ENCODE results near the gene ENO1. TPM values are rescaled to one million over a fixed set of nuclear protein-coding genes. Genes with fewer than 3 reads are reported as not detected.

The ENO1 gene
- total RNA-seq, 1 experiment from 2014 or later, result 2,334 TPM

DNA sequence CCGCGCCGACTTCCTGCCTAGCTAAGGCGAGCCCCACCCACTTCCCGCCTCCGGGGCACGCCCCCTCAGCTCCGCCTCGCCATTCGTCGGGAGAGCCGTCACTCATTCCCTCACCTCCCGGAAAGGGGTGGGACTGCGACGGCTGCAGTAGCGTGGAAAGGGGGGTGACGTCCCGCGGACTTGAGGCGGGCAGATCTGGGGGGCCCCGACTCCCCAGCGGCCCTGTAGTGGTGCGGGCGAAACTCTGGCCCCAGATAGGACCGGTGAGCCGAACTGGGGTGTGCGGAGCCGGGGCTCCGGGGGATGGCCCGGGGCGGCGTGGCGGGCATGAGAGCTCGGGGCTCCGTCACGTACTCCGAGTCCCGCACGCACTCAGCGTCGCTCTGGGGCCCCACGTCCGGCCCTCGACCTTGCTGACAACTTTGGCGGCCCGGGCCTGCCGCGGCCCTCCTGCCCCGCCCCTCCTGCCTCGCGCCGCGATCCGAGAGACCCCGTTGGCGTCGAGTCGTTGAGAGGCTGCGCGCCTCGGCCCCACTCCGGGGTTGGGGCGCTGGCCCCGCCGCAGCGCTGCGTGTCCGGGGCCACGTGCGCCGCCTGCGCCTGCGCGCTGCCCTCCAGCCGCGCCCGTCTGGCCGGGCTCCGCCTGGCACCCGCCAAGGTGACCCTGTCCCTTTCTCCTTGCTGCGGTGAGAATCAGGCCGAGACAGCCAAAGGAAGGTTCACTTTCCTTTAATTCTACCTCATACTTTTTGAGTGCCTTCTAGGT, 395 bp upstream of the ENO1 start:
- Histone ChIP-seq H3K36me3 (ENCODE audit: control insufficient read depth in 1 of 2, insufficient read depth in 2 of 2, low read length in 2 of 2) (peaks cover 12 to 30% of the 10 kb centered on the region in 2 experiments; a peak in 2 of 4 replicates), H3K4me1 (ENCODE audit: control insufficient read depth in 1 of 2, insufficient read depth in 2 of 2, low read length in 2 of 2) (peaks cover 41 to 63% of the 10 kb centered on the region in 2 experiments), H3K79me2 (ENCODE audit: insufficient read depth, low read length) (peaks cover 53% of the 10 kb centered on the region), H3K9me2 (ENCODE audit: insufficient read depth) (no peaks in the 10 kb centered on the region), H2AFZ (ENCODE audit: low read depth, low read length, poor library complexity, severe bottlenecking) (no peak overlapping the region), H3K4me3 (replicated peaks in 1 of 2; ENCODE audit: low read depth in 1 of 2, low read length in 2 of 2) (peak overlapping the region; percentile 88 to 95), H3K27me3 (ENCODE audit: insufficient read depth, low read length) (no peaks in the 10 kb centered on the region), H3K9me3 (ENCODE audit: control insufficient read depth in 1 of 2, insufficient read depth in 1 of 2, low read depth in 1 of 2, low read length in 2 of 2) (no peaks in the 10 kb centered on the region), H4K20me1 (ENCODE audit: insufficient read depth) (peaks cover 20% of the 10 kb centered on the region; the same call in 1 of the 2 replicates), H3K9ac (ENCODE audit: low read length) (peak overlapping the region; percentile 100), H3K4me2 (ENCODE audit: low read length) (peak overlapping the region; percentile 84), H3K27ac (ENCODE audit: low read depth, low read length) (peak overlapping the region; percentile 99)
- POLR2A ChIA-PET, result interaction anchor here (0.7 to 1.3 kb wide), 10 partner anchors 9 to 126 kb away, joined by 3 to 11 read pairs (median 4); no protein-coding TSS in a partner anchor
- DNase-seq (ENCODE audit: low read depth, low spot score) (peak; percentile 93), ATAC-seq (peak; percentile 76)
- RAD21 ChIA-PET (ENCODE audit: low non-redundant PET in 1 of 2, low total read pairs in 2 of 2, uncharacterized antibody in 2 of 2, unreplicated experiment in 2 of 2), result interaction anchor here (0.6 to 0.9 kb wide), 2 partner anchors 12 to 17 kb away, joined by 3 to 5 read pairs; no protein-coding TSS in a partner anchor
- no TSS peak for BruUV-seq (replicated peaks)
- no peak for TF ChIP-seq SP1 (IDR thresholded peaks at IDR 0.05; ENCODE audit: low read depth)
- peak; percentile 10 for TF ChIP-seq POLR2AphosphoS5 (IDR thresholded peaks at IDR 0.05; ENCODE audit: low read depth, low read length)
- TF ChIP-seq EZH2 (IDR thresholded peaks at IDR 0.05), result no peak
- TF ChIP-seq RAD21 (IDR thresholded peaks at IDR 0.05; ENCODE audit: low read depth), result no peak
- peak; percentile 62 for TF ChIP-seq POLR2A (IDR thresholded peaks at IDR 0.05; ENCODE audit: borderline replicate concordance, extremely low read depth, insufficient read depth, insufficient read length)
- TF ChIP-seq YY1 (IDR thresholded peaks at IDR 0.05; ENCODE audit: extremely low read depth, insufficient replicate concordance, low read depth, low read length), result peak; percentile 89
- peak; percentile 37 for TF ChIP-seq TCF7L2 (IDR thresholded peaks at IDR 0.05; ENCODE audit: borderline replicate concordance, extremely low read depth, insufficient read depth, insufficient read length)
- peak; percentile 55; the same call in 1 of the 2 replicates for TF ChIP-seq ZFX (IDR thresholded peaks at IDR 0.05)
- intact Hi-C loops (cut with micrococcal nuclease), result loop anchor here (1.0 kb wide), 1 partner anchor 20 kb away; no protein-coding TSS in a partner anchor
- CTCF ChIA-PET, result interaction anchor here (0.7 to 1.1 kb wide), 3 partner anchors 17 to 126 kb away, joined by 3 to 4 read pairs (median 4); no protein-coding TSS in a partner anchor

DNA sequence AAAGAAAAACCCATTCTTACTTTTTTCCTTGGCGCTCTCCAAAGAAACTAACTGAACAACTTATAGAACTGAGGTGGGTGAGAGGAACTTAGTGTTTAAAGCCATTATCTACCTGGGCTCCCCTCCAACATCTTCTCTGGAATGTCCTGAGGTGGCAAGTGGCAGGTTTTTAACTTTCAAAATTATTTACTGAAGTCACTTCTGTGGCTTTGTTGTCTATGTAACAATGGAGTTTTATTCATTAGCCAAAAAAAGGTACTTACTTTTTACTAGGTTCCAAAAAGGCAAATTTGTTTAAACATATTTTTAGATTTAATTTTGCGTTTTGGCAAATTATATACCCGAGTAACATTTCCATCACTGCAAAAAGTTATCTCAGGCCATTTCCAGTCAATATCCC, 2.4 kb downstream of the ENO1 start:
- H4K20me1 ChIP-seq (ENCODE audit: insufficient read depth), result peaks cover 44% of the 10 kb centered on the region; the same call in 1 of the 2 replicates
- H3K4me1 ChIP-seq (ENCODE audit: control insufficient read depth in 1 of 2, insufficient read depth in 2 of 2, low read length in 2 of 2), result peaks cover 54 to 81% of the 10 kb centered on the region in 2 experiments
- intact Hi-C loops (cut with micrococcal nuclease), result no loop called here
- no peak for TF ChIP-seq CEBPB (IDR thresholded peaks at IDR 0.05; ENCODE audit: low read depth)
- TF ChIP-seq, protein P1, sequence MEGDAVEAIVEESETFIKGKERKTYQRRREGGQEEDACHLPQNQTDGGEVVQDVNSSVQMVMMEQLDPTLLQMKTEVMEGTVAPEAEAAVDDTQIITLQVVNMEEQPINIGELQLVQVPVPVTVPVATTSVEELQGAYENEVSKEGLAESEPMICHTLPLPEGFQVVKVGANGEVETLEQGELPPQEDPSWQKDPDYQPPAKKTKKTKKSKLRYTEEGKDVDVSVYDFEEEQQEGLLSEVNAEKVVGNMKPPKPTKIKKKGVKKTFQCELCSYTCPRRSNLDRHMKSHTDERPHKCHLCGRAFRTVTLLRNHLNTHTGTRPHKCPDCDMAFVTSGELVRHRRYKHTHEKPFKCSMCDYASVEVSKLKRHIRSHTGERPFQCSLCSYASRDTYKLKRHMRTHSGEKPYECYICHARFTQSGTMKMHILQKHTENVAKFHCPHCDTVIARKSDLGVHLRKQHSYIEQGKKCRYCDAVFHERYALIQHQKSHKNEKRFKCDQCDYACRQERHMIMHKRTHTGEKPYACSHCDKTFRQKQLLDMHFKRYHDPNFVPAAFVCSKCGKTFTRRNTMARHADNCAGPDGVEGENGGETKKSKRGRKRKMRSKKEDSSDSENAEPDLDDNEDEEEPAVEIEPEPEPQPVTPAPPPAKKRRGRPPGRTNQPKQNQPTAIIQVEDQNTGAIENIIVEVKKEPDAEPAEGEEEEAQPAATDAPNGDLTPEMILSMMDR (IDR thresholded peaks at IDR 0.05 in 2 of 3, conservative IDR thresholded peaks at IDR 0.05 in 1 of 3; ENCODE audit: borderline replicate concordance in 1 of 3, insufficient read depth in 1 of 3, low read depth in 2 of 3, low read length in 2 of 3), result no peak
- no peak for TF ChIP-seq ELF1 (IDR thresholded peaks at IDR 0.05; ENCODE audit: borderline replicate concordance, low read depth)
- TF ChIP-seq, protein P2, sequence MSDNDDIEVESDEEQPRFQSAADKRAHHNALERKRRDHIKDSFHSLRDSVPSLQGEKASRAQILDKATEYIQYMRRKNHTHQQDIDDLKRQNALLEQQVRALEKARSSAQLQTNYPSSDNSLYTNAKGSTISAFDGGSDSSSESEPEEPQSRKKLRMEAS (IDR thresholded peaks at IDR 0.05), result no peak
- TF ChIP-seq, protein P3, sequence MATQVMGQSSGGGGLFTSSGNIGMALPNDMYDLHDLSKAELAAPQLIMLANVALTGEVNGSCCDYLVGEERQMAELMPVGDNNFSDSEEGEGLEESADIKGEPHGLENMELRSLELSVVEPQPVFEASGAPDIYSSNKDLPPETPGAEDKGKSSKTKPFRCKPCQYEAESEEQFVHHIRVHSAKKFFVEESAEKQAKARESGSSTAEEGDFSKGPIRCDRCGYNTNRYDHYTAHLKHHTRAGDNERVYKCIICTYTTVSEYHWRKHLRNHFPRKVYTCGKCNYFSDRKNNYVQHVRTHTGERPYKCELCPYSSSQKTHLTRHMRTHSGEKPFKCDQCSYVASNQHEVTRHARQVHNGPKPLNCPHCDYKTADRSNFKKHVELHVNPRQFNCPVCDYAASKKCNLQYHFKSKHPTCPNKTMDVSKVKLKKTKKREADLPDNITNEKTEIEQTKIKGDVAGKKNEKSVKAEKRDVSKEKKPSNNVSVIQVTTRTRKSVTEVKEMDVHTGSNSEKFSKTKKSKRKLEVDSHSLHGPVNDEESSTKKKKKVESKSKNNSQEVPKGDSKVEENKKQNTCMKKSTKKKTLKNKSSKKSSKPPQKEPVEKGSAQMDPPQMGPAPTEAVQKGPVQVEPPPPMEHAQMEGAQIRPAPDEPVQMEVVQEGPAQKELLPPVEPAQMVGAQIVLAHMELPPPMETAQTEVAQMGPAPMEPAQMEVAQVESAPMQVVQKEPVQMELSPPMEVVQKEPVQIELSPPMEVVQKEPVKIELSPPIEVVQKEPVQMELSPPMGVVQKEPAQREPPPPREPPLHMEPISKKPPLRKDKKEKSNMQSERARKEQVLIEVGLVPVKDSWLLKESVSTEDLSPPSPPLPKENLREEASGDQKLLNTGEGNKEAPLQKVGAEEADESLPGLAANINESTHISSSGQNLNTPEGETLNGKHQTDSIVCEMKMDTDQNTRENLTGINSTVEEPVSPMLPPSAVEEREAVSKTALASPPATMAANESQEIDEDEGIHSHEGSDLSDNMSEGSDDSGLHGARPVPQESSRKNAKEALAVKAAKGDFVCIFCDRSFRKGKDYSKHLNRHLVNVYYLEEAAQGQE (IDR thresholded peaks at IDR 0.05; ENCODE audit: low read depth), result no peak
- no peak for TF ChIP-seq EZH2 (IDR thresholded peaks at IDR 0.05)

More for the DNA sequence above, 2.4 kb downstream of the ENO1 start:
- Histone ChIP-seq H3K27me3 (ENCODE audit: insufficient read depth, low read length) (no peaks in the 10 kb centered on the region), H3K9me3 (ENCODE audit: control insufficient read depth in 1 of 2, insufficient read depth in 1 of 2, low read depth in 1 of 2, low read length in 2 of 2) (no peaks in the 10 kb centered on the region), H3K27ac (ENCODE audit: low read depth, low read length) (peak overlapping the region; percentile 99), H3K36me3 (ENCODE audit: control insufficient read depth in 1 of 2, insufficient read depth in 2 of 2, low read length in 2 of 2) (peaks cover 34 to 55% of the 10 kb centered on the region in 2 experiments), H3K9me2 (ENCODE audit: insufficient read depth) (no peaks in the 10 kb centered on the region), H3K4me3 (replicated peaks in 1 of 2; ENCODE audit: low read depth in 1 of 2, low read length in 2 of 2) (peak overlapping the region; percentile 88 to 95), H3K4me2 (ENCODE audit: low read length) (peak overlapping the region; percentile 84), H3K9ac (ENCODE audit: low read length) (peak overlapping the region; percentile 100), H3K79me2 (ENCODE audit: insufficient read depth, low read length) (peaks cover 81% of the 10 kb centered on the region), H2AFZ (ENCODE audit: low read depth, low read length, poor library complexity, severe bottlenecking) (no peak overlapping the region)
- ATAC-seq, result no peak
- RAD21 ChIA-PET (ENCODE audit: low non-redundant PET in 1 of 2, low total read pairs in 2 of 2, uncharacterized antibody in 2 of 2, unreplicated experiment in 2 of 2), result no interaction called here
- CTCF ChIA-PET, result no interaction called here
- DNase-seq (ENCODE audit: low read depth, low spot score), result no peak
- TSS peak; percentile 38 for BruUV-seq (replicated peaks)
- POLR2A ChIA-PET, result interaction anchor here (0.9 kb wide), 1 partner anchor 14 kb away, joined by 3 read pairs; no protein-coding TSS in a partner anchor

All from HCT116 (cell line).